ENCODE results near the gene EBPL.
"Not testable (repeated sequence)": the region's sequence is repeated elsewhere in the genome, so short reads cannot be mapped to it uniquely, and the experiment has no call there.

The EBPL gene

DNA sequence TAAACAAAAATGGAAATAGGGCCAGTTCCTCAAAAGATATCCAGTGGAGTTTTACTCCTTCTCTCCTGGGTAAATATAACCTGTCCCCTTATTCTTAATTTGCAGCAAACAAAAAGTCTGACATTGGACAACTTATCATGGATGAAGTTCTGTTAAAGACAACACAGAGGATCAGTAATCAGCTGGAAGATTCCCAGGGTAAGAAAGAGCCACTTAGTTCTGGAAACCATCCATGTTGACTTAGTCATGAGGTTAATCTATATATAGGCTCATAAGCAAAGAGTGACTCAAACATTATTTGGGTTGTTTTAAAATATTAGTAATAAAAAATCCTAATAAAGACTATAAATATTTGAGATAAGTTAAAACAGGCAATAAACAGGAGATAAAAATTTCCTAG is 40.5 kb upstream of the EBPL start:
- no peak overlapping the region for H3K9ac ChIP-seq
- no peaks in the 10 kb centered on the region for H3K4me1 ChIP-seq (ENCODE audit: low read depth, poor library complexity, severe bottlenecking)
- no peak overlapping the region for H3K4me3 ChIP-seq (IDR thresholded peaks at IDR 0.05; ENCODE audit: insufficient read depth, low read depth, low read length)
- H3K36me3 ChIP-seq (ENCODE audit: insufficient read depth), result no peaks in the 10 kb centered on the region
- no peak overlapping the region for H3K27ac ChIP-seq
- H3K4me2 ChIP-seq, result no peak overlapping the region
- TF ChIP-seq, protein P1, sequence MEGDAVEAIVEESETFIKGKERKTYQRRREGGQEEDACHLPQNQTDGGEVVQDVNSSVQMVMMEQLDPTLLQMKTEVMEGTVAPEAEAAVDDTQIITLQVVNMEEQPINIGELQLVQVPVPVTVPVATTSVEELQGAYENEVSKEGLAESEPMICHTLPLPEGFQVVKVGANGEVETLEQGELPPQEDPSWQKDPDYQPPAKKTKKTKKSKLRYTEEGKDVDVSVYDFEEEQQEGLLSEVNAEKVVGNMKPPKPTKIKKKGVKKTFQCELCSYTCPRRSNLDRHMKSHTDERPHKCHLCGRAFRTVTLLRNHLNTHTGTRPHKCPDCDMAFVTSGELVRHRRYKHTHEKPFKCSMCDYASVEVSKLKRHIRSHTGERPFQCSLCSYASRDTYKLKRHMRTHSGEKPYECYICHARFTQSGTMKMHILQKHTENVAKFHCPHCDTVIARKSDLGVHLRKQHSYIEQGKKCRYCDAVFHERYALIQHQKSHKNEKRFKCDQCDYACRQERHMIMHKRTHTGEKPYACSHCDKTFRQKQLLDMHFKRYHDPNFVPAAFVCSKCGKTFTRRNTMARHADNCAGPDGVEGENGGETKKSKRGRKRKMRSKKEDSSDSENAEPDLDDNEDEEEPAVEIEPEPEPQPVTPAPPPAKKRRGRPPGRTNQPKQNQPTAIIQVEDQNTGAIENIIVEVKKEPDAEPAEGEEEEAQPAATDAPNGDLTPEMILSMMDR (conservative IDR thresholded peaks at IDR 0.05; ENCODE audit: low read depth, low read length), result no peak
- H4K20me1 ChIP-seq (ENCODE audit: insufficient read depth), result no peaks in the 10 kb centered on the region
- no peak overlapping the region for H2AFZ ChIP-seq (ENCODE audit: low read depth)
- H3K79me2 ChIP-seq (ENCODE audit: insufficient read depth, low read depth), result no peaks in the 10 kb centered on the region
- no peaks in the 10 kb centered on the region for H3K27me3 ChIP-seq (ENCODE audit: insufficient read depth, low read depth)

DNA sequence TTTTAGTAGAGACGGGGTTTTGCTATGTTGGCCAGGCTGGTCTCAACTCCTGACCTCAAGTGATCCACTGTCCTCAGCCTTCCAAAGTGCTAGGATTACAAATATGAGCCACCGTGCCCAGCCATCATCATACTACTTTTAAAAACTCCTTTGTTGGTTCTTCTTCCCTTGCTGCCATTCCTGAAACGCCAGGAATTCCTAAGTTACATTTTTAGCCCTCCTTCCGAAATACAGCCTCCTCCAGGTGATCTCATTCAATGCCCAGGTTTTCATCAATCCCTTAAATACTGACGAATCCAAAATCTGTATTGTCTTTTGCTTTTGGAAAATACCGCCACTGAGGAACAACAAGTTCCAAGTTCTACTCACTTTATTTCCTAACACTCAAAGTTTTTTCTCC is 25.3 kb upstream of the EBPL start:
- no peaks in the 10 kb centered on the region for H3K4me1 ChIP-seq (ENCODE audit: low read depth, poor library complexity, severe bottlenecking)
- no peak overlapping the region for H2AFZ ChIP-seq (ENCODE audit: low read depth)
- no peak overlapping the region for H3K4me3 ChIP-seq (IDR thresholded peaks at IDR 0.05; ENCODE audit: insufficient read depth, low read depth, low read length)
- H3K79me2 ChIP-seq (ENCODE audit: insufficient read depth, low read depth), result no peaks in the 10 kb centered on the region
- TF ChIP-seq, protein P1 (conservative IDR thresholded peaks at IDR 0.05; ENCODE audit: low read depth, low read length), result no peak
- no peak overlapping the region for H3K4me2 ChIP-seq
- H4K20me1 ChIP-seq (ENCODE audit: insufficient read depth), result no peaks in the 10 kb centered on the region
- H3K36me3 ChIP-seq (ENCODE audit: insufficient read depth), result 0 out of 2 replicates have a peak, but pooled peaks cover 4% of the 10 kb centered on the region
- H3K27me3 ChIP-seq (ENCODE audit: insufficient read depth, low read depth), result no peaks in the 10 kb centered on the region
- H3K27ac ChIP-seq, result no peak overlapping the region
- no peak overlapping the region for H3K9ac ChIP-seq

DNA sequence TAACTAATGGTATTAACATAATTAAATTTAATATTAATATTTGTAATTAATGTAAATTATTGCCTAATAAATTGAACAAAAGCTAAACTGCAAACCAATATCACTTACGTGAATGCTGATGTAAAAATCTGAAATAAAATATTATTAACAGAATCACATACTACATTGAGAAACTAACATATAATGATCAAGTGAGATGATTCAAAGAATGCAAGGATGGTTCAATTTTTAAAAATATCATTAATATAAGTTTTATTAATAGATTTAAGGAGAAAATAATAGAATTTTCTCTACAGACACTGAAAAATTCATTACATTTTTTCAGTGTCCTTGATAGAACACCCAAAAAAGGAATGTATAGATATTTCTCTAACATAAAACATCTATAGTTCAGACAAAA is 23.5 kb upstream of the EBPL start:
- H3K4me2 ChIP-seq, result no peak overlapping the region
- H3K4me1 ChIP-seq (ENCODE audit: low read depth, poor library complexity, severe bottlenecking), result no peaks in the 10 kb centered on the region
- TF ChIP-seq, protein P1 (conservative IDR thresholded peaks at IDR 0.05; ENCODE audit: low read depth, low read length), result no peak
- no peak overlapping the region for H3K4me3 ChIP-seq (IDR thresholded peaks at IDR 0.05; ENCODE audit: insufficient read depth, low read depth, low read length)
- H3K27me3 ChIP-seq (ENCODE audit: insufficient read depth, low read depth), result no peaks in the 10 kb centered on the region
- H3K27ac ChIP-seq, result no peak overlapping the region
- H3K79me2 ChIP-seq (ENCODE audit: insufficient read depth, low read depth), result no peaks in the 10 kb centered on the region
- H3K36me3 ChIP-seq (ENCODE audit: insufficient read depth), result 0 out of 2 replicates have a peak, but pooled peaks cover 4% of the 10 kb centered on the region
- no peak overlapping the region for H3K9ac ChIP-seq
- H2AFZ ChIP-seq (ENCODE audit: low read depth), result no peak overlapping the region
- H4K20me1 ChIP-seq (ENCODE audit: insufficient read depth), result no peaks in the 10 kb centered on the region

DNA sequence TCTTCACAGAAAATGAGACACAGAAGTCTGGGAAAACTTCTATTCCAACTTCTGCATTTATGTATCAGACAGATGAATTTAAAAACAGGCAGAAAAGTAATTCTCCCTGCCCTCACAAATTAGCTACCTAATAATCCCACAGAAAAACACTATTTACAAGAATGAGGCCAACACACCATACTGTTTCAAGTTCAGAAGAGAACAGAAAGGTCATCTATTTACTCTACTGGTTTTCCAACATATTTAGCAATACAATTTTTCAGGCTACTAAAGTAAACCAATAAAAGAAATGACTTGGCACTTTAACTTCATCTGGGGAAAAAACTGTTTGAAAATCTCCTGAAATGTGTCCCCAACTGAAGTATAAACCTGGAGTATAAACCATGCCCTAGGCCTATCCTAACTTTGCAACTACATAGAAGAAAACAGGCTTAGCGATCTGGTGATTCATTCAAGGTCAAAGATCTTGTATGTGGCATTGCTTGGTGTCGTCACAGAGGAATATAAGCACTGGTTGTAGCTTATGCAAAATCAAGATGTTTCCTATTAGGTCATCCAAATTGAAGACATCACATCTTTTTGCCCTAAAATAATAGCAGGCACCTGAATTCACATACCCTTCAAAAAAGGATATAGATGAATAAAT is 20.1 kb upstream of the EBPL start:
- H3K27me3 ChIP-seq (ENCODE audit: insufficient read depth, low read depth), result no peaks in the 10 kb centered on the region
- H3K27ac ChIP-seq, result no peak overlapping the region
- H4K20me1 ChIP-seq (ENCODE audit: insufficient read depth), result no peaks in the 10 kb centered on the region
- TF ChIP-seq, protein P1 (conservative IDR thresholded peaks at IDR 0.05; ENCODE audit: low read depth, low read length), result no peak
- H3K4me1 ChIP-seq (ENCODE audit: low read depth, poor library complexity, severe bottlenecking), result no peaks in the 10 kb centered on the region
- H3K9ac ChIP-seq, result no peak overlapping the region
- H2AFZ ChIP-seq (ENCODE audit: low read depth), result no peak overlapping the region
- H3K4me3 ChIP-seq (IDR thresholded peaks at IDR 0.05; ENCODE audit: insufficient read depth, low read depth, low read length), result no peak overlapping the region
- 0 out of 2 replicates have a peak, but pooled peaks cover 4% of the 10 kb centered on the region for H3K36me3 ChIP-seq (ENCODE audit: insufficient read depth)
- no peaks in the 10 kb centered on the region for H3K79me2 ChIP-seq (ENCODE audit: insufficient read depth, low read depth)
- no peak overlapping the region for H3K4me2 ChIP-seq

DNA sequence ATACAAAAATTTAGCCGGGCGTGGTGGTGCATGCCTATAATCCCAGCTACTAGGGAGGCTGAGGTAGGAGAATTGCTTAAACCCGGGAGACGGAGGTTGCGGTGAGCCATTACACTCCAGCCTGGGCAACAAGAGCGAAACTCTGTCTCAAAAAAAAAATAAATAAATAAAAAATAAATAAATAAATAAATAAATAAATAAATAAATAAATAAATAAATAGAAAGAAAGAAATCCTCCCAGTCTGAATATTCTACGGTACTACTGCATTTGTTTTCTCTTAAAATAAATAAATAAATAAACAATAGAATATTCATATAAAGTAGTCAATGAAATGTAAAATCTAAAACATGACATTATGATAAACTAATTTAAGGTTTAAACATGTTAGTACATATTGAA is 13.0 kb upstream of the EBPL start:
- not testable (repeated sequence) for H3K27me3 ChIP-seq (ENCODE audit: insufficient read depth, low read depth); H3K36me3 ChIP-seq (ENCODE audit: insufficient read depth); H2AFZ ChIP-seq (ENCODE audit: low read depth)

More for the DNA sequence above, 13.0 kb upstream of the EBPL start:
- not testable (repeated sequence) for H3K27ac ChIP-seq; H4K20me1 ChIP-seq (ENCODE audit: insufficient read depth); H3K4me3 ChIP-seq (IDR thresholded peaks at IDR 0.05; ENCODE audit: insufficient read depth, low read depth, low read length); H3K9ac ChIP-seq; H3K4me1 ChIP-seq (ENCODE audit: low read depth, poor library complexity, severe bottlenecking); H3K4me2 ChIP-seq; H3K79me2 ChIP-seq (ENCODE audit: insufficient read depth, low read depth)
